ENCODE results near the gene SCLT1.

DNA sequence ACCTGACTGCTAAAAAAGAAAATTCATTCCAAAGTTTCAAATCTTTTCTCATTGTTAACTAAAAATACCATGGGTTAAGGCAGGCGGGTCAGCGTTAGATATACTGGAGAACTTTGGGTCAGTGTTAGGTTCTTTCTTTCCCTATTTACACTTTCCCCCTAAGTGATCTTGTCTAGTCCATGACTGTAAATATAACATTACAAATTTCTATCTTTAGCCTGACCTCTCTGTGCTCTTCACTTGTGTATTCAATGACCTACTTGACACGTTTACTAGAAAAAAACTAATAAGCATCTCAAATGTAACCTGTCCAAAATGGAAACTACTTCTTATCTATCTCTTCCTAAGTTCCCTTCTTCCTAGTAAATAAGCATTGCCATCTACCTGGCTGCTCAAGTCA is 188.5 kb downstream of the SCLT1 start:
- TF ChIP-seq EZH2 (optimal IDR thresholded peaks at IDR 0.05; ENCODE audit: low read depth, low read length), result no peak
- TF ChIP-seq, protein P1, sequence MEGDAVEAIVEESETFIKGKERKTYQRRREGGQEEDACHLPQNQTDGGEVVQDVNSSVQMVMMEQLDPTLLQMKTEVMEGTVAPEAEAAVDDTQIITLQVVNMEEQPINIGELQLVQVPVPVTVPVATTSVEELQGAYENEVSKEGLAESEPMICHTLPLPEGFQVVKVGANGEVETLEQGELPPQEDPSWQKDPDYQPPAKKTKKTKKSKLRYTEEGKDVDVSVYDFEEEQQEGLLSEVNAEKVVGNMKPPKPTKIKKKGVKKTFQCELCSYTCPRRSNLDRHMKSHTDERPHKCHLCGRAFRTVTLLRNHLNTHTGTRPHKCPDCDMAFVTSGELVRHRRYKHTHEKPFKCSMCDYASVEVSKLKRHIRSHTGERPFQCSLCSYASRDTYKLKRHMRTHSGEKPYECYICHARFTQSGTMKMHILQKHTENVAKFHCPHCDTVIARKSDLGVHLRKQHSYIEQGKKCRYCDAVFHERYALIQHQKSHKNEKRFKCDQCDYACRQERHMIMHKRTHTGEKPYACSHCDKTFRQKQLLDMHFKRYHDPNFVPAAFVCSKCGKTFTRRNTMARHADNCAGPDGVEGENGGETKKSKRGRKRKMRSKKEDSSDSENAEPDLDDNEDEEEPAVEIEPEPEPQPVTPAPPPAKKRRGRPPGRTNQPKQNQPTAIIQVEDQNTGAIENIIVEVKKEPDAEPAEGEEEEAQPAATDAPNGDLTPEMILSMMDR (IDR thresholded peaks at IDR 0.05; ENCODE audit: low read length), result no peak
- TF ChIP-seq EZH2phosphoT487 (IDR thresholded peaks at IDR 0.05; ENCODE audit: low read length), result no peak
